ENCODE results near the gene NIPSNAP3A.

The NIPSNAP3A gene

DNA sequence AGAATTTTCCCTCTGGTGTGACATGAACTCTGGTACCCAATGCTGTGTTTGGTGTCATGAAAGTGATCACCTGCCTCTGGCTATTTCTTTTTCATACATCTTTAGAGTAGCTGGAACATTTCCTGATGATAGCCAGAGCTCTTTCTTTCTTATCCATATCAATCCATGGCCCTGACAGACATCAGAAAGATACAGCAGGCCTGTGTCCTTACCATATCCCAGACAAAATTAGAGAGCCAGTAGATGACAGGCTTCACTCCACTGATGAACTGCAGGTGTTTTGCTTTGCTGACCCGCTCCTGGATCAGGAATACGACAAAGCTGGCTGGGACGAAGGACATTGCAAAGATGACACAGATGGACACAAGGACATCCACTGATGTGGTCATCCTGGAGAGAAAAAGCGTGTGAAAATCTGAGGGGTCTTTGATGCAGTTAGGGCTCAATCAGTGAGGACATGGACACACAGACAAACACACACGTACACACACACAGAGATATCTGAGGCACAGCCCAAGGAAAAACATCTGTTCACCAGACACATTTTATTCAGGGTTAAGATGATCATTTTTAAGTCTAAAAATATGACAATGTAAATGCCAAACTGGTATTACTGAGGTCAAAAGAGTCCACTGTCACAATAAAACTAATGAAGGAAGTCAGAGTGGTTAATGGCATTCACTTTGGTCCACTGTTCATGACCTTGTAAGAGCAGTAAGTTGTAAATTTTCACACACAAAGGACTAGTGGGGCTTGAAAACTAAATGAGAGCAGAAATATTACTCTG, 50.9 kb downstream of the NIPSNAP3A start:
- no peak overlapping the region for H3K4me2 ChIP-seq (ENCODE audit: low read length)
- H4K5ac ChIP-seq (ENCODE audit: low read length): no peak overlapping the region
- H3K23ac ChIP-seq (ENCODE audit: low read length): no peak overlapping the region
- H4K8ac ChIP-seq (ENCODE audit: low read depth, low read length): no peak overlapping the region
- H3K4me3 ChIP-seq (ENCODE audit: low read length): no peak overlapping the region
- H3K56ac ChIP-seq (ENCODE audit: low read length): no peak overlapping the region
- DNase-seq: no peak
- no peak overlapping the region for H2BK15ac ChIP-seq (replicated peaks; ENCODE audit: low read depth)
- H3K36me3 ChIP-seq (ENCODE audit: control insufficient read depth, insufficient read depth, low read length): no peaks in the 10 kb centered on the region
- no peak overlapping the region for H2BK5ac ChIP-seq (ENCODE audit: low read length)
- H2BK120ac ChIP-seq (ENCODE audit: low read depth, low read length): no peak overlapping the region
- no peaks in the 10 kb centered on the region for H3K27me3 ChIP-seq (ENCODE audit: insufficient read depth, low read length, poor library complexity)
- no peaks in the 10 kb centered on the region for H3K4me1 ChIP-seq (ENCODE audit: control insufficient read depth, low read depth, low read length)
- H3K9ac ChIP-seq (ENCODE audit: low read length): no peak overlapping the region
- WGBS (ENCODE audit: extremely low coverage, insufficient coverage, low lambda C conversion rate): no CpG with 5 or more reads among the region's 5 CpGs
- no peak overlapping the region for H3K4ac ChIP-seq (ENCODE audit: low read depth, low read length)
- H2AK5ac ChIP-seq (ENCODE audit: low read length): no peak overlapping the region
- H3K27ac ChIP-seq (ENCODE audit: low read depth, low read length): no peak overlapping the region
- no peak overlapping the region for H3K18ac ChIP-seq (ENCODE audit: low read length)
- H3K79me2 ChIP-seq (ENCODE audit: control insufficient read depth, insufficient read depth, low read length): no peaks in the 10 kb centered on the region
- H3K79me1 ChIP-seq (ENCODE audit: low read length): no peaks in the 10 kb centered on the region

DNA sequence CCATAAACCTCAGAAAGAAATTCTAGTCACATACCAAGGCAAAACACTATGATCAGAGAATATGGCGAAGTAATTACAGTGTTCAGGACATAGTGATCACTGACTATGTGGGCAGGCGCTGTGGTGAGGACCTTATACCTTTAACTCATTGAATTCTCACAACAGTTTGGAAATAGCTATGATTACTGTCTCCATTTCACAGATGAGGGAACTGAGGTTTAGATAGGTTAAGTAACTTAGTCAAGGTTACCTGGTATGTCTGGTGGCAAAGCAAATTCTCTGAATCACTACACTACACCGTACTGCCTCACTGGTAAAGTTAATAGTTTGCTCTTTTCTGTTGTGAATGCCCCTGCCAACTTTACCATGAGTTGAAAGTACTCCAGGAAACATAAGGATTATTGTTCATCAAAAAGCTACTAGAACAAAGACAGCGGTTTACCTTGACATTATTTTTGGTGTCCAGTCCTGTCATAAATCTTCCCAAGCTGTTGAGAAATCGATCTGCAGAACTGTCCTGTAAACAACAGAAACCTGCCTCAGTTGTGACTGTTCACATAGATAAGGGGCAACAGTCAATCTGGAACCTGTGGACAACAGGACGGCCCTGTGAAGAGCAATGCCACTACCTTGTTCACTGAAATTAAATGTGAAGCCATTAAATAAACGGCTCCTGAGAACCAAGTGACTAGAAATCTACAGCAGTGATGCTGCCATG, 52.7 kb downstream of the NIPSNAP3A start:
- H3K4me1 ChIP-seq (ENCODE audit: control insufficient read depth, low read depth, low read length): no peaks in the 10 kb centered on the region
- no peak overlapping the region for H3K27ac ChIP-seq (ENCODE audit: low read depth, low read length)
- H4K8ac ChIP-seq (ENCODE audit: low read depth, low read length): no peak overlapping the region
- H3K27me3 ChIP-seq (ENCODE audit: insufficient read depth, low read length, poor library complexity): no peaks in the 10 kb centered on the region
- H3K79me2 ChIP-seq (ENCODE audit: control insufficient read depth, insufficient read depth, low read length): no peaks in the 10 kb centered on the region
- H2BK120ac ChIP-seq (ENCODE audit: low read depth, low read length): no peak overlapping the region
- no peak overlapping the region for H4K5ac ChIP-seq (ENCODE audit: low read length)
- H3K4me2 ChIP-seq (ENCODE audit: low read length): no peak overlapping the region
- H2BK5ac ChIP-seq (ENCODE audit: low read length): no peak overlapping the region
- H3K56ac ChIP-seq (ENCODE audit: low read length): no peak overlapping the region
- no peak for DNase-seq
- WGBS (ENCODE audit: extremely low coverage, insufficient coverage, low lambda C conversion rate): no CpG with 5 or more reads among the region's 7 CpGs
- no peak overlapping the region for H3K18ac ChIP-seq (ENCODE audit: low read length)
- no peak overlapping the region for H3K23ac ChIP-seq (ENCODE audit: low read length)
- no peak overlapping the region for H3K4me3 ChIP-seq (ENCODE audit: low read length)
- H3K79me1 ChIP-seq (ENCODE audit: low read length): no peaks in the 10 kb centered on the region
- no peak overlapping the region for H2AK5ac ChIP-seq (ENCODE audit: low read length)
- H2BK15ac ChIP-seq (replicated peaks; ENCODE audit: low read depth): no peak overlapping the region
- H3K4ac ChIP-seq (ENCODE audit: low read depth, low read length): no peak overlapping the region
- no peaks in the 10 kb centered on the region for H3K36me3 ChIP-seq (ENCODE audit: control insufficient read depth, insufficient read depth, low read length)
- no peak overlapping the region for H3K9ac ChIP-seq (ENCODE audit: low read length)

DNA sequence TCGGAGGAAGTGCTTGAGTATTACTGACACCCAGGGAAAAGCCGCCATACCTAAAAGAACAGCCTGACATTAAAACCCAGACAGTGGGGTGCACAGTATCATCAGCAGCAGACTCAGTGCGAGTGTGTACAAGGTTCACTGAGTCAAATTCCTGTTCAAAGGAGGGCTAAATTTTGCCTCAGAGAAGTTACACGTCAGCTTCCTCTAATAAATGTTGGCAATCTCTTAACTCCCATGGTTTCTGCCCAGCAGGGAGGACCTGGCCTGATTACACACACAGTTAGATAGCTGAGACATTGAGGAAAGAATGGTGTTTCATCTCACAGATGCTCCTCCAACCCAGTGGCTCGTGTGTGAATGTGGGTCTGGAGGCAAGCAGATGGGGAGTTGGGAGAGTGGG, 54.6 kb downstream of the NIPSNAP3A start:
- Histone ChIP-seq H3K79me1 (ENCODE audit: low read length) (no peaks in the 10 kb centered on the region), H2AK5ac (ENCODE audit: low read length) (no peak overlapping the region), H3K4me2 (ENCODE audit: low read length) (no peak overlapping the region), H3K4me1 (ENCODE audit: control insufficient read depth, low read depth, low read length) (no peaks in the 10 kb centered on the region), H3K27me3 (ENCODE audit: insufficient read depth, low read length, poor library complexity) (no peaks in the 10 kb centered on the region), H3K18ac (ENCODE audit: low read length) (no peak overlapping the region), H2BK120ac (ENCODE audit: low read depth, low read length) (no peak overlapping the region), H3K79me2 (ENCODE audit: control insufficient read depth, insufficient read depth, low read length) (no peaks in the 10 kb centered on the region), H2BK15ac (replicated peaks; ENCODE audit: low read depth) (no peak overlapping the region), H3K4ac (ENCODE audit: low read depth, low read length) (no peak overlapping the region), H2BK5ac (ENCODE audit: low read length) (no peak overlapping the region), H4K5ac (ENCODE audit: low read length) (no peak overlapping the region), H4K8ac (ENCODE audit: low read depth, low read length) (no peak overlapping the region), H3K27ac (ENCODE audit: low read depth, low read length) (no peak overlapping the region), H3K4me3 (ENCODE audit: low read length) (no peak overlapping the region), H3K9ac (ENCODE audit: low read length) (no peak overlapping the region), H3K56ac (ENCODE audit: low read length) (no peak overlapping the region), H3K36me3 (ENCODE audit: control insufficient read depth, insufficient read depth, low read length) (no peaks in the 10 kb centered on the region), H3K23ac (ENCODE audit: low read length) (no peak overlapping the region)
- no CpG with 5 or more reads among the region's 5 CpGs for WGBS (ENCODE audit: extremely low coverage, insufficient coverage, low lambda C conversion rate)
- no peak for DNase-seq

DNA sequence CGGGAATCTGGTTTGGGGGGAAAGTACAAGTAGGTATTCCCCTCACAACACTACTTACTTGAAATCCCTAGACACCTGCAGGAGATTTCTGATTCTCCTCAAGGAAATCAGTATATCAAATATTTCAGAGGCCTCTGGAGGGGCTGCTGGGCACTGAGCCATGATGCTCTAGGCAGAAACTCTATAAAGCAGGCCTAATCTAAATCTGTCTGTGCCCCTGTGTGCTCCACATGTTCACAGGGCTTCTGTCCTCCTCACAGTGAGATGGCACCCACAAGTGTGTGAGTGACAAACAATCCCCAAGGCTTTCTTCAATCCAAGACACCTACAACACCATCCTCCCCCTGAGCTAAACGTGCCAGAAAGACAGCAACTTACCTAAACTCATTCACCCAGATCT, 55.4 kb downstream of the NIPSNAP3A start:
- no peak overlapping the region for H3K9ac ChIP-seq (ENCODE audit: low read length)
- no peaks in the 10 kb centered on the region for H3K4me1 ChIP-seq (ENCODE audit: control insufficient read depth, low read depth, low read length)
- no CpG with 5 or more reads among the region's 2 CpGs for WGBS (ENCODE audit: extremely low coverage, insufficient coverage, low lambda C conversion rate)
- H3K79me2 ChIP-seq (ENCODE audit: control insufficient read depth, insufficient read depth, low read length): no peaks in the 10 kb centered on the region
- no peaks in the 10 kb centered on the region for H3K27me3 ChIP-seq (ENCODE audit: insufficient read depth, low read length, poor library complexity)
- no peak overlapping the region for H4K5ac ChIP-seq (ENCODE audit: low read length)
- no peak overlapping the region for H2BK15ac ChIP-seq (replicated peaks; ENCODE audit: low read depth)
- H3K27ac ChIP-seq (ENCODE audit: low read depth, low read length): no peak overlapping the region
- H3K4me2 ChIP-seq (ENCODE audit: low read length): no peak overlapping the region
- H4K8ac ChIP-seq (ENCODE audit: low read depth, low read length): no peak overlapping the region
- no peaks in the 10 kb centered on the region for H3K36me3 ChIP-seq (ENCODE audit: control insufficient read depth, insufficient read depth, low read length)
- no peak overlapping the region for H3K4me3 ChIP-seq (ENCODE audit: low read length)
- no peak overlapping the region for H2BK120ac ChIP-seq (ENCODE audit: low read depth, low read length)
- no peak overlapping the region for H3K4ac ChIP-seq (ENCODE audit: low read depth, low read length)
- no peak overlapping the region for H3K23ac ChIP-seq (ENCODE audit: low read length)
- no peak overlapping the region for H3K18ac ChIP-seq (ENCODE audit: low read length)
- H2AK5ac ChIP-seq (ENCODE audit: low read length): no peak overlapping the region
- no peak for DNase-seq
- no peak overlapping the region for H3K56ac ChIP-seq (ENCODE audit: low read length)
- H3K79me1 ChIP-seq (ENCODE audit: low read length): no peaks in the 10 kb centered on the region
- no peak overlapping the region for H2BK5ac ChIP-seq (ENCODE audit: low read length)

DNA sequence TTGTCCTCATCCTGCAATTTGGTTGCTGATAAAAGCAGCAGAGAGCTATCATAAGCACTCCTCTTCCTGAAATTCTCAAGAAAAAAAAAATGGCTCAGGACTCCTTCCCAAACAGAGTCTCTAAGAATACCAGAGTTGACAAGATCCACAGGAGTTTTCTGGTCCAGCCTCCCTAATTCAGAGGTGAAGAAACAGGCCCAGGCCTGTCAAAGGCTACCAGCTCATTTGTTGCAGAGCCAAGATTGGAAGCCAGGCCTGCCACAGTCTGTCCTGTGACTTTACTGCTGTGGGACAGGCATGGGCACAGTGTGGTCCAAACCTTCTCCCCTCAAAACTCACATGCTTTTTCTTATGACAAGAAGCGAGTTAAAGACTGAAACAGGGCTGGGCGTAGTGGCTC, 58.0 kb downstream of the NIPSNAP3A start:
- H3K9ac ChIP-seq (ENCODE audit: low read length): no peak overlapping the region
- H4K5ac ChIP-seq (ENCODE audit: low read length): no peak overlapping the region
- H2BK120ac ChIP-seq (ENCODE audit: low read depth, low read length): no peak overlapping the region
- H3K56ac ChIP-seq (ENCODE audit: low read length): no peak overlapping the region
- no peaks in the 10 kb centered on the region for H3K79me1 ChIP-seq (ENCODE audit: low read length)
- H2AK5ac ChIP-seq (ENCODE audit: low read length): no peak overlapping the region
- no peaks in the 10 kb centered on the region for H3K79me2 ChIP-seq (ENCODE audit: control insufficient read depth, insufficient read depth, low read length)
- H3K4me2 ChIP-seq (ENCODE audit: low read length): no peak overlapping the region
- no peaks in the 10 kb centered on the region for H3K36me3 ChIP-seq (ENCODE audit: control insufficient read depth, insufficient read depth, low read length)
- WGBS (ENCODE audit: extremely low coverage, insufficient coverage, low lambda C conversion rate): no CpG with 5 or more reads among the region's 2 CpGs
- H4K8ac ChIP-seq (ENCODE audit: low read depth, low read length): no peak overlapping the region
- no peak overlapping the region for H3K4ac ChIP-seq (ENCODE audit: low read depth, low read length)
- H3K27me3 ChIP-seq (ENCODE audit: insufficient read depth, low read length, poor library complexity): no peaks in the 10 kb centered on the region
- no peak overlapping the region for H2BK5ac ChIP-seq (ENCODE audit: low read length)
- H3K4me1 ChIP-seq (ENCODE audit: control insufficient read depth, low read depth, low read length): no peaks in the 10 kb centered on the region
- H3K18ac ChIP-seq (ENCODE audit: low read length): no peak overlapping the region
- no peak overlapping the region for H3K23ac ChIP-seq (ENCODE audit: low read length)
- no peak overlapping the region for H3K4me3 ChIP-seq (ENCODE audit: low read length)
- H2BK15ac ChIP-seq (replicated peaks; ENCODE audit: low read depth): no peak overlapping the region
- no peak for DNase-seq
- H3K27ac ChIP-seq (ENCODE audit: low read depth, low read length): no peak overlapping the region
